ENCODE results near the gene RORC.

Gene RORC

GRCh38 chr1:151837884-151838221 lies 6.3 kb upstream of the RORC start:
- TF ChIP-seq PPARA (CRISPR knock-in tag; IDR thresholded peaks at IDR 0.05; ENCODE audit: borderline replicate concordance) (no peak), SNAI2 (CRISPR knock-in tag; IDR thresholded peaks at IDR 0.05) (no peak), TOX (CRISPR knock-in tag; IDR thresholded peaks at IDR 0.05; ENCODE audit: borderline replicate concordance) (no peak), TSHZ2 (CRISPR knock-in tag; IDR thresholded peaks at IDR 0.05) (no peak), GLIS3 (CRISPR knock-in tag; IDR thresholded peaks at IDR 0.05) (no peak), ZNF8 (CRISPR knock-in tag; IDR thresholded peaks at IDR 0.05) (no peak), TCF4 (CRISPR knock-in tag; IDR thresholded peaks at IDR 0.05; ENCODE audit: borderline replicate concordance) (no peak), ARNTL (CRISPR knock-in tag; IDR thresholded peaks at IDR 0.05; ENCODE audit: borderline replicate concordance, low read depth) (no peak)
- TF ChIP-seq, protein P1, sequence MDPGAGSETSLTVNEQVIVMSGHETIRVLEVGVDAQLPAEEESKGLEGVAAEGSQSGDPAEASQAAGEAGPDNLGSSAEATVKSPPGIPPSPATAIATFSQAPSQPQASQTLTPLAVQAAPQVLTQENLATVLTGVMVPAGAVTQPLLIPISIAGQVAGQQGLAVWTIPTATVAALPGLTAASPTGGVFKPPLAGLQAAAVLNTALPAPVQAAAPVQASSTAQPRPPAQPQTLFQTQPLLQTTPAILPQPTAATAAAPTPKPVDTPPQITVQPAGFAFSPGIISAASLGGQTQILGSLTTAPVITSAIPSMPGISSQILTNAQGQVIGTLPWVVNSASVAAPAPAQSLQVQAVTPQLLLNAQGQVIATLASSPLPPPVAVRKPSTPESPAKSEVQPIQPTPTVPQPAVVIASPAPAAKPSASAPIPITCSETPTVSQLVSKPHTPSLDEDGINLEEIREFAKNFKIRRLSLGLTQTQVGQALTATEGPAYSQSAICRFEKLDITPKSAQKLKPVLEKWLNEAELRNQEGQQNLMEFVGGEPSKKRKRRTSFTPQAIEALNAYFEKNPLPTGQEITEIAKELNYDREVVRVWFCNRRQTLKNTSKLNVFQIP (CRISPR knock-in tag; IDR thresholded peaks at IDR 0.05; ENCODE audit: borderline replicate concordance, low read depth), result no peak
- TF ChIP-seq, protein P2, sequence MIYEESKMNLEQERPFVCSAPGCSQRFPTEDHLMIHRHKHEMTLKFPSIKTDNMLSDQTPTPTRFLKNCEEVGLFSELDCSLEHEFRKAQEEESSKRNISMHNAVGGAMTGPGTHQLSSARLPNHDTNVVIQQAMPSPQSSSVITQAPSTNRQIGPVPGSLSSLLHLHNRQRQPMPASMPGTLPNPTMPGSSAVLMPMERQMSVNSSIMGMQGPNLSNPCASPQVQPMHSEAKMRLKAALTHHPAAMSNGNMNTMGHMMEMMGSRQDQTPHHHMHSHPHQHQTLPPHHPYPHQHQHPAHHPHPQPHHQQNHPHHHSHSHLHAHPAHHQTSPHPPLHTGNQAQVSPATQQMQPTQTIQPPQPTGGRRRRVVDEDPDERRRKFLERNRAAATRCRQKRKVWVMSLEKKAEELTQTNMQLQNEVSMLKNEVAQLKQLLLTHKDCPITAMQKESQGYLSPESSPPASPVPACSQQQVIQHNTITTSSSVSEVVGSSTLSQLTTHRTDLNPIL (CRISPR knock-in tag; IDR thresholded peaks at IDR 0.05; ENCODE audit: low read depth), result no peak
- no peak for ATAC-seq

GRCh38 chr1:151837197-151837596 lies 5.6 kb upstream of the RORC start:
- ATAC-seq, result no peak
- TF ChIP-seq PPARA (CRISPR knock-in tag; IDR thresholded peaks at IDR 0.05; ENCODE audit: borderline replicate concordance) (no peak), CSDC2 (CRISPR knock-in tag; IDR thresholded peaks at IDR 0.05) (no peak), ARNTL (CRISPR knock-in tag; IDR thresholded peaks at IDR 0.05; ENCODE audit: borderline replicate concordance, low read depth) (no peak), ZFP3 (CRISPR knock-in tag; IDR thresholded peaks at IDR 0.05) (no peak), ZFP30 (CRISPR knock-in tag; IDR thresholded peaks at IDR 0.05) (no peak), SNAI2 (CRISPR knock-in tag; IDR thresholded peaks at IDR 0.05) (no peak), ZNF565 (CRISPR knock-in tag; conservative IDR thresholded peaks at IDR 0.05; ENCODE audit: low read depth) (no peak), RARB (CRISPR knock-in tag; IDR thresholded peaks at IDR 0.05) (no peak), BACH2 (CRISPR knock-in tag; IDR thresholded peaks at IDR 0.05; ENCODE audit: borderline replicate concordance) (no peak), ZNF70 (CRISPR knock-in tag; IDR thresholded peaks at IDR 0.05) (no peak), TOX (CRISPR knock-in tag; IDR thresholded peaks at IDR 0.05; ENCODE audit: borderline replicate concordance) (no peak), ZNF8 (CRISPR knock-in tag; IDR thresholded peaks at IDR 0.05) (no peak), ZC3H10 (CRISPR knock-in tag; IDR thresholded peaks at IDR 0.05) (no peak)
- TF ChIP-seq, protein P2 (CRISPR knock-in tag; IDR thresholded peaks at IDR 0.05; ENCODE audit: low read depth), result no peak
- TF ChIP-seq, protein P3, sequence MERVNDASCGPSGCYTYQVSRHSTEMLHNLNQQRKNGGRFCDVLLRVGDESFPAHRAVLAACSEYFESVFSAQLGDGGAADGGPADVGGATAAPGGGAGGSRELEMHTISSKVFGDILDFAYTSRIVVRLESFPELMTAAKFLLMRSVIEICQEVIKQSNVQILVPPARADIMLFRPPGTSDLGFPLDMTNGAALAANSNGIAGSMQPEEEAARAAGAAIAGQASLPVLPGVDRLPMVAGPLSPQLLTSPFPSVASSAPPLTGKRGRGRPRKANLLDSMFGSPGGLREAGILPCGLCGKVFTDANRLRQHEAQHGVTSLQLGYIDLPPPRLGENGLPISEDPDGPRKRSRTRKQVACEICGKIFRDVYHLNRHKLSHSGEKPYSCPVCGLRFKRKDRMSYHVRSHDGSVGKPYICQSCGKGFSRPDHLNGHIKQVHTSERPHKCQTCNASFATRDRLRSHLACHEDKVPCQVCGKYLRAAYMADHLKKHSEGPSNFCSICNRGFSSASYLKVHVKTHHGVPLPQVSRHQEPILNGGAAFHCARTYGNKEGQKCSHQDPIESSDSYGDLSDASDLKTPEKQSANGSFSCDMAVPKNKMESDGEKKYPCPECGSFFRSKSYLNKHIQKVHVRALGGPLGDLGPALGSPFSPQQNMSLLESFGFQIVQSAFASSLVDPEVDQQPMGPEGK (CRISPR knock-in tag; IDR thresholded peaks at IDR 0.05; ENCODE audit: borderline replicate concordance), result no peak
- TF ChIP-seq, protein P1 (CRISPR knock-in tag; IDR thresholded peaks at IDR 0.05; ENCODE audit: borderline replicate concordance, low read depth), result no peak

GRCh38 chr1:151835596-151835995 lies 4.0 kb upstream of the RORC start:
- ATAC-seq, result no peak
- no peak for TF ChIP-seq TCF4 (CRISPR knock-in tag; IDR thresholded peaks at IDR 0.05; ENCODE audit: borderline replicate concordance)
- TF ChIP-seq ZNF70 (CRISPR knock-in tag; IDR thresholded peaks at IDR 0.05), result no peak
- TF ChIP-seq, protein P2 (CRISPR knock-in tag; IDR thresholded peaks at IDR 0.05; ENCODE audit: low read depth), result no peak
- TF ChIP-seq SNAI2 (CRISPR knock-in tag; IDR thresholded peaks at IDR 0.05), result no peak
- no peak for TF ChIP-seq ZC3H10 (CRISPR knock-in tag; IDR thresholded peaks at IDR 0.05)
- TF ChIP-seq TSHZ2 (CRISPR knock-in tag; IDR thresholded peaks at IDR 0.05), result no peak
- TF ChIP-seq, protein P1 (CRISPR knock-in tag; IDR thresholded peaks at IDR 0.05; ENCODE audit: borderline replicate concordance, low read depth), result no peak

Measured in SK-N-SH treated with all-trans-retinoic acid at 6 μM for 48 hours (cell line).